ENCODE data around the gene ZNF521. TPM values are rescaled to one million over a fixed set of nuclear protein-coding genes. Genes with fewer than 3 reads are reported as not detected.

ZNF521 gene
- total and polyA plus RNA-seq, 4 donors, result 0.50 to 3.7 (median 1.5) TPM

DNA sequence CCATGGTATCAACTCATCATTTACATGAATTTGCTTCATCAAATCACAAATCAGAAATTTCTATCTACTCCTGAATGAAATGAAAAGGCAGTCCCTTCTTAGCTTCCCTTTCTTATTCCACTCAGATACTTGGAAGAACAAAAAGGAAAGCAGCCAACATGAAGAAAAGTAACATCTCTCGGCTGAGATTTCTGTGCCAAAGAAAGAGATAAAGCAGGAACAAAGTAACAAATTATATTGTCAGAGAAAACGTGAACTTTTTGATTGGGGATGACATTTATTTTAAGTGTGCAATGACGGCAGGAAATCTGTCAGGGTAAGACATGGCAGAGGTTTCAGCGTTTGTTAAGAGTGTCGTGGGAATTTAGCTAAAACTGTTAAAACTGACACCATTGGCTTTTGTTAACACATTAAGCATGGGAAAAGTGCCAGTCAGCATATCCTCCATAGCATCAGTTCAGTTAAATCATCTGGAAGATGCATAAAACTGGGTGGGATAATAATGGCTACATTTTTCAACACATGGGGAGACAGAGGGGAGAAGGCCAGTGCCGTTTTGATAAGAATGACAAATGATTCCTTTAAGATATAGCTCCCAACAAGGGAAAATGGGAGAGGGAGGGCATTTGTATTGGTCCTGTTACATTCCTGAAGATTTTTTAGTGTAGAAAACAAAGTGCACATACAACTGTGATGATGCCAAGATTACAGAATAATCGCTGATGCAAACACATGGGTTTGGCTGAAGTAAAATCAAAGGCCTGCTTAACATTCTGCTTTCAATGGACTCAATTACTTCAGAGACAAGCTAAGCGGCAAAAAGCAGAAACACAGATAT is 211.6 kb downstream of the ZNF521 start (continued):
- TF ChIP-seq, protein P1, sequence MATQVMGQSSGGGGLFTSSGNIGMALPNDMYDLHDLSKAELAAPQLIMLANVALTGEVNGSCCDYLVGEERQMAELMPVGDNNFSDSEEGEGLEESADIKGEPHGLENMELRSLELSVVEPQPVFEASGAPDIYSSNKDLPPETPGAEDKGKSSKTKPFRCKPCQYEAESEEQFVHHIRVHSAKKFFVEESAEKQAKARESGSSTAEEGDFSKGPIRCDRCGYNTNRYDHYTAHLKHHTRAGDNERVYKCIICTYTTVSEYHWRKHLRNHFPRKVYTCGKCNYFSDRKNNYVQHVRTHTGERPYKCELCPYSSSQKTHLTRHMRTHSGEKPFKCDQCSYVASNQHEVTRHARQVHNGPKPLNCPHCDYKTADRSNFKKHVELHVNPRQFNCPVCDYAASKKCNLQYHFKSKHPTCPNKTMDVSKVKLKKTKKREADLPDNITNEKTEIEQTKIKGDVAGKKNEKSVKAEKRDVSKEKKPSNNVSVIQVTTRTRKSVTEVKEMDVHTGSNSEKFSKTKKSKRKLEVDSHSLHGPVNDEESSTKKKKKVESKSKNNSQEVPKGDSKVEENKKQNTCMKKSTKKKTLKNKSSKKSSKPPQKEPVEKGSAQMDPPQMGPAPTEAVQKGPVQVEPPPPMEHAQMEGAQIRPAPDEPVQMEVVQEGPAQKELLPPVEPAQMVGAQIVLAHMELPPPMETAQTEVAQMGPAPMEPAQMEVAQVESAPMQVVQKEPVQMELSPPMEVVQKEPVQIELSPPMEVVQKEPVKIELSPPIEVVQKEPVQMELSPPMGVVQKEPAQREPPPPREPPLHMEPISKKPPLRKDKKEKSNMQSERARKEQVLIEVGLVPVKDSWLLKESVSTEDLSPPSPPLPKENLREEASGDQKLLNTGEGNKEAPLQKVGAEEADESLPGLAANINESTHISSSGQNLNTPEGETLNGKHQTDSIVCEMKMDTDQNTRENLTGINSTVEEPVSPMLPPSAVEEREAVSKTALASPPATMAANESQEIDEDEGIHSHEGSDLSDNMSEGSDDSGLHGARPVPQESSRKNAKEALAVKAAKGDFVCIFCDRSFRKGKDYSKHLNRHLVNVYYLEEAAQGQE (IDR thresholded peaks at IDR 0.05), result no peak
- no peak for TF ChIP-seq EGR1 (IDR thresholded peaks at IDR 0.05; ENCODE audit: low read depth in 2 of 2)
- no peak for TF ChIP-seq FOXA1 (IDR thresholded peaks at IDR 0.05)
- TF ChIP-seq YY1 (IDR thresholded peaks at IDR 0.05), result no peak
- TF ChIP-seq, protein P2, sequence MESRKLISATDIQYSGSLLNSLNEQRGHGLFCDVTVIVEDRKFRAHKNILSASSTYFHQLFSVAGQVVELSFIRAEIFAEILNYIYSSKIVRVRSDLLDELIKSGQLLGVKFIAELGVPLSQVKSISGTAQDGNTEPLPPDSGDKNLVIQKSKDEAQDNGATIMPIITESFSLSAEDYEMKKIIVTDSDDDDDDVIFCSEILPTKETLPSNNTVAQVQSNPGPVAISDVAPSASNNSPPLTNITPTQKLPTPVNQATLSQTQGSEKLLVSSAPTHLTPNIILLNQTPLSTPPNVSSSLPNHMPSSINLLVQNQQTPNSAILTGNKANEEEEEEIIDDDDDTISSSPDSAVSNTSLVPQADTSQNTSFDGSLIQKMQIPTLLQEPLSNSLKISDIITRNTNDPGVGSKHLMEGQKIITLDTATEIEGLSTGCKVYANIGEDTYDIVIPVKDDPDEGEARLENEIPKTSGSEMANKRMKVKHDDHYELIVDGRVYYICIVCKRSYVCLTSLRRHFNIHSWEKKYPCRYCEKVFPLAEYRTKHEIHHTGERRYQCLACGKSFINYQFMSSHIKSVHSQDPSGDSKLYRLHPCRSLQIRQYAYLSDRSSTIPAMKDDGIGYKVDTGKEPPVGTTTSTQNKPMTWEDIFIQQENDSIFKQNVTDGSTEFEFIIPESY (IDR thresholded peaks at IDR 0.05), result no peak
- TF ChIP-seq GABPA (IDR thresholded peaks at IDR 0.05 in 1 of 2, conservative IDR thresholded peaks at IDR 0.05 in 1 of 2), result no peak
- TF ChIP-seq, protein P3, sequence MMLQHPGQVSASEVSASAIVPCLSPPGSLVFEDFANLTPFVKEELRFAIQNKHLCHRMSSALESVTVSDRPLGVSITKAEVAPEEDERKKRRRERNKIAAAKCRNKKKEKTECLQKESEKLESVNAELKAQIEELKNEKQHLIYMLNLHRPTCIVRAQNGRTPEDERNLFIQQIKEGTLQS (IDR thresholded peaks at IDR 0.05), result no peak
- no peak for TF ChIP-seq RXRA (IDR thresholded peaks at IDR 0.05)
- no peak for TF ChIP-seq TAF1 (conservative IDR thresholded peaks at IDR 0.05)
- TF ChIP-seq JUND (IDR thresholded peaks at IDR 0.05), result no peak

DNA sequence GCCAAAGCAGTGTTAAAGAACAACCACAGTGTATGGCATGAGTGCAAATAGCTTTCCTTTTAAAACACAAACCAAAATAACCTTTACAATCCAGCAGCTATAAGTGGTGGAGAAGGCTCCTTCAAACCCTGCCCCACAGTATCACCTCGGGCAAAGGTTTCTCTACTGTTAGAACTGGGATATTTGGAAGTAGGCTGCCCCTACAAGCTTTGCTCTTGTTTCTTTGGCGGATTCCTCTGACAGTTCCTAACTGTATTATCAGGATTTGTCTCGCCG is 214.8 kb downstream of the ZNF521 start:
- Histone ChIP-seq H3K36me3 (ENCODE audit: control insufficient read depth in 4 of 4, insufficient read depth in 3 of 4, low read depth in 1 of 4, low read length in 3 of 4) (no peaks in the 10 kb centered on the region), H3K27me3 (ENCODE audit: control insufficient read depth in 4 of 4, insufficient read depth in 4 of 4, low read length in 3 of 4) (no peaks in the 10 kb centered on the region), H3K4me3 (ENCODE audit: low read depth in 1 of 3, low read length in 3 of 3) (no peak overlapping the region), H3K4me1 (ENCODE audit: control insufficient read depth in 4 of 4, insufficient read depth in 4 of 4, low read length in 3 of 4) (no peaks in the 10 kb centered on the region), H3K9me3 (ENCODE audit: control insufficient read depth in 4 of 4, low read length in 3 of 4) (no peaks in the 10 kb centered on the region), H3K27ac (ENCODE audit: low read depth in 1 of 2, low read length in 2 of 2) (no peak overlapping the region), H3K9ac (ENCODE audit: low read depth in 1 of 2, low read length in 2 of 2) (no peak overlapping the region)
- WGBS, result 68% methylated on average over 4 of the region's 4 CpGs
- no peak for DNase-seq (ENCODE audit: low spot score)
- TF ChIP-seq RXRA (IDR thresholded peaks at IDR 0.05) (no peak), TAF1 (conservative IDR thresholded peaks at IDR 0.05) (no peak), SP1 (IDR thresholded peaks at IDR 0.05) (no peak), HNF4A (conservative IDR thresholded peaks at IDR 0.05) (no peak), GABPA (IDR thresholded peaks at IDR 0.05 in 1 of 2, conservative IDR thresholded peaks at IDR 0.05 in 1 of 2) (no peak), EGR1 (IDR thresholded peaks at IDR 0.05; ENCODE audit: low read depth in 2 of 2) (no peak), YY1 (IDR thresholded peaks at IDR 0.05) (no peak)
- TF ChIP-seq, protein P4, sequence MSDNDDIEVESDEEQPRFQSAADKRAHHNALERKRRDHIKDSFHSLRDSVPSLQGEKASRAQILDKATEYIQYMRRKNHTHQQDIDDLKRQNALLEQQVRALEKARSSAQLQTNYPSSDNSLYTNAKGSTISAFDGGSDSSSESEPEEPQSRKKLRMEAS (IDR thresholded peaks at IDR 0.05), result no peak
- TF ChIP-seq, protein P3 (IDR thresholded peaks at IDR 0.05), result no peak
